ENCODE measurements around the gene DENND6B.

DNA sequence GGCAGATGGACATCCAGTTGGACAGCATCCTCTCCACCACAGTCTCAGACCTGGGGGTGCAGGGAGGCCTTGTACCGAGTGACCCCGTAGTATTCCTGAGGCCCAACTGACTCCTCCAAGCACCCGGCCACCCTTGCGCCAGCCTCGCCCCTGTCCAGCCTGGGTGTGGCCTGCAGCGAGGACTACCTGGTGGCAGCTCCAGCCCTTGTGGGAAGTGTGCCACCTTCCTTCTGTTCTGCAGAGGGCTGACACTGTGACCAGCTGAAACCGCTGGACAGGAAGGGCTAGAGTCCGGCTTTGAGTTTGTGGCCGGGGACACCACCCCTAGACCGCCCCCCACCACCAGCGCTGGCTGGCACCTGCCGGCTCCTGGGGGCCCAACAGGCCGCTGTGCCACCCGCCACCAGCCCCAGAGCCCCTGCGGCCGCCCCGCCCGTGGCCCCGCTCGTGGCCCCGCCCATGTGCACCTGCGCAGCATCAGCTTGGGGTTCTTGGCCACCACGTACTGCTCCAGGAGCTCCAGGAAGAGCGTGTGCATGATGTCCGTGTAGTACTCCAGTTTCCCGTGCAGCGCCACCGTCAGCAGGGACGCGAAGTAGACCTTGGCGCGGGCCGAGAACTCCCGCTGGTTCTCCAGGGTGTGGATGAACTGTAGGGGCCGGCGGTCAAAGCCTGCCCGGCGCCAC is 46.6 kb downstream of the DENND6B start:
- TF ChIP-seq, protein P1, sequence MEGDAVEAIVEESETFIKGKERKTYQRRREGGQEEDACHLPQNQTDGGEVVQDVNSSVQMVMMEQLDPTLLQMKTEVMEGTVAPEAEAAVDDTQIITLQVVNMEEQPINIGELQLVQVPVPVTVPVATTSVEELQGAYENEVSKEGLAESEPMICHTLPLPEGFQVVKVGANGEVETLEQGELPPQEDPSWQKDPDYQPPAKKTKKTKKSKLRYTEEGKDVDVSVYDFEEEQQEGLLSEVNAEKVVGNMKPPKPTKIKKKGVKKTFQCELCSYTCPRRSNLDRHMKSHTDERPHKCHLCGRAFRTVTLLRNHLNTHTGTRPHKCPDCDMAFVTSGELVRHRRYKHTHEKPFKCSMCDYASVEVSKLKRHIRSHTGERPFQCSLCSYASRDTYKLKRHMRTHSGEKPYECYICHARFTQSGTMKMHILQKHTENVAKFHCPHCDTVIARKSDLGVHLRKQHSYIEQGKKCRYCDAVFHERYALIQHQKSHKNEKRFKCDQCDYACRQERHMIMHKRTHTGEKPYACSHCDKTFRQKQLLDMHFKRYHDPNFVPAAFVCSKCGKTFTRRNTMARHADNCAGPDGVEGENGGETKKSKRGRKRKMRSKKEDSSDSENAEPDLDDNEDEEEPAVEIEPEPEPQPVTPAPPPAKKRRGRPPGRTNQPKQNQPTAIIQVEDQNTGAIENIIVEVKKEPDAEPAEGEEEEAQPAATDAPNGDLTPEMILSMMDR (IDR thresholded peaks at IDR 0.05; ENCODE audit: low read length), result no peak
- TF ChIP-seq EZH2phosphoT487 (IDR thresholded peaks at IDR 0.05; ENCODE audit: low read length) (no peak), EZH2 (optimal IDR thresholded peaks at IDR 0.05; ENCODE audit: low read depth, low read length) (no peak)

All from MM.1S (cell line).